ENCODE data around the gene CEP164.

CEP164 gene

DNA sequence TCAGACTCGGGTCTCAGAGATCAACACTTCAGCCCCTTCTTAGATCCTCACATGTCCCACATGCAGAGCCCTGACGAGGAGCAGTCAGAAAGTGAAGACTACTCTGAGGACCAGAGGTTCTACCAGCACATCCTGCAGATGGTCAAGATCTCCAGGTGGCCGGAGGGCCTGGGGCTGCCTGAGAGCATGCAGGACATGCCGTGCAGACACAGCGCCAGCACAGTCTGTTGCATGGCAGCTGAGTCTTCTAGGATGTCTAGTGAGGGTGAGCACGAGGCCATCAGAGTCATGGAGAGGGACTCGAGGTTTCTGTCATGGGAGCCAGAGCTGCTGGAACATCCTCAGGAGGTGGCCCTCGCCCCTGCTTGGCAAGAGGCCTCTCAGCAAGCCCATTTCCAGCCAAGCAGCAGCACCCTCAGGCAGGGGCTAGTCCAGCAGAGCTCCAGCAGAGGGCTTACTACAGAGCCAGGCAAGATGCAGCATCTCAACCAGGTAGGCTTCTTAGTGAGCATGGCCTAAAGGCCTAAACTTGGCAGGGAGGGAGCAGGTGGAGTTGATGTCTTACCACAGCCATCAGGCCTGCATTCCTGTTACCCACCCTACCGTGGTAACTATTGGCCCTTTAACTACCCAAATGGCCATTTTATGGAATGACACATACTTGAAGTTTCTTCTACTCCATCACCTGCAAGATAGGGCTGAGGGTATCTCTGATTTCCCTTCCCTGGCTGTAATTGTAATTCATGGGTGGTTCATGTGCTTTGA lies 28.7 kb downstream of the CEP164 start:
- FAIRE-seq (no peak), DNase-seq (ENCODE audit: low spot score) (no peak)

- no peak for FAIRE-seq
- DNase-seq (ENCODE audit: low spot score) = no peak
Measured at GRCh38 chr11:117361432-117361831, 33.8 kb downstream of the CEP164 start.

- FAIRE-seq (no peak), DNase-seq (ENCODE audit: low spot score) (no peak)
Measured at GRCh38 chr11:117366248-117366647, 38.6 kb downstream of the CEP164 start.

DNA sequence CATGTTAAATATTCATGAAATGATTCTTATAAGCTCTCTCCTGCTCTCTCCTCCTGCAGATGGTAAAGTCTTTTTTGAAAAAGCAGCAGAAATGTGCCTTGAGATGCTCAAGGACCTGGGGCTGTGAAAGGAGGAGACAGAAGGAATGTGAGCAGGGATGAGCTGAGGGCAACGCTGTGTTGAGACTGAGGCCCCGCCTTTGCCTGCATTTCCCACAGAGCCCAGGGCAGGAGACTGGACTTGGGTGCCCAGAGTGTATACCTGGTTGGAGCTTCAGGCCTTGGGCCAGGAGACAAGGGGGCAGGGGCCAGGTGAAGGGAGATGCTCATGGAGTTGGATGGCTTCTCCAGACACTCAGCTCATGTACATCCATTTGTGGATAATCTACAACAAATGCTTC lies 39.2 kb downstream of the CEP164 start:
- DNase-seq (ENCODE audit: low spot score) (no peak), FAIRE-seq (no peak)

DNA sequence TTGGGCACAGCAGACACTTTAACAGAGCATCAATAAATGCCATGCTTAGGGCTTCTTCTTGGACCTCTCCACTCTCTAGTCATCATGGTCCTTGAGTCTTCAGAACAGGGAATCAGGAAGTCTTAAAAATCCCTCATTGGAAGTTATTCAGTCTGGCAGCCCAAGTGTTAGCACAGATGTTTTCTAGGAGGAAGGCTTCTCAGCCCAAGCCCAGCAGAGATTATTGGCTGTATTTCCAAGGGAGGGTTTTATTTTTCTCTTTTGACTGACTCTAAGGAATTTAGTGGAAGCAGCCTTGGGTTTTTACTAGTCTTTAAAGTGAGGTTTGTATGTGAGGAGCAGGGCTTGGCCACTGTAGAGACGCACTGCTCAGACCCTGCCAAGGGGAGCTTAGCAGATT lies 41.9 kb downstream of the CEP164 start:
- FAIRE-seq (no peak), DNase-seq (ENCODE audit: low spot score) (no peak)

- DNase-seq (ENCODE audit: low spot score) = no peak
- FAIRE-seq = no peak
Measured at GRCh38 chr11:117371453-117371852, 43.8 kb downstream of the CEP164 start.

GRCh38 chr11:117374316-117375055 lies 46.8 kb downstream of the CEP164 start:
- no peak for DNase-seq (ENCODE audit: low spot score)
- FAIRE-seq = no peak

- DNase-seq (ENCODE audit: low spot score) = no peak
- no peak for FAIRE-seq
Measured at GRCh38 chr11:117375960-117376359, 48.3 kb downstream of the CEP164 start.

GRCh38 chr11:117376517-117376916 lies 48.9 kb downstream of the CEP164 start:
- no peak for DNase-seq (ENCODE audit: low spot score)
- no peak for FAIRE-seq

DNA sequence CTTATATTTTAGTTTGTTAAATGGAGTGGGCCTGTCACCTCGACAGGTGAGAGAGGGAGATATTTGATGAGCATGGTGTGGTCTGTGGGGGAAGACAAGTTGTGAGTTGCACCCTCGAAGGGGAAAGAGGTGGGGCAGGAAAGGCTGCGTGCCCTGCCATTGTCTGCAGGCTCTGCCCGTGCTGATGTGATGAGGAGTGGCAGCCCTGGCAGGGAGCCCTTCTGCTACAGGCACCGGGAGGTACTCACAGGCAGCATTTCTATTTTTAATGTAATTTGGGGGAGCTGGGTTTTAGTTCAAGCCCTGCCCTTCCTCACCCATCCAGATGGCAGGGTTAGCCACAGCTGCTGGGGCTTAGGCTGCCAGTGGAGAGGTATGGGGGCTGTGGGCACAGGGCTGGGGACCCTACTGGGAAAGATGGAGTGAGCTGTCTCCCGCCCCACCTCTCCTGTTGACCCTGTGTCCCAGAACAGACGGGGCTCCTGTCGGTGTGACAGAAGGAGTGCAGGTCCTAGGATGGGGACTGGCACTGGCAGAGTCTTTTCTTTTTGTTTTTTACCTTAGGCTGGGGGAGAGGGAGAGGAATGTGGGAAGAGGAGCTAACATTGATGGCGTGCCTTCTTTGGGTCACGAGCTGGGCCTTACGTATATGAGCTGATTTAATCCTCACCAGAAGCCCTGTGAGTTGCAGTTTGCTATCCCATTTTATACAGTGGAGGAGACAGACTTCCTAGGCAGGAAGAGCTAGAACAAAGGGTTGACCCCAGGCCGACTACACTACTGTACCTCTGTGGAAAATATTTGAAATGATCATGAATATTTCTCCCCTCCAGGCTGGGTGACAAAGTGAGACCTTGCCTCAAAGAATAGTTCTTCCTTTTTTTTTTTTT lies 51.6 kb downstream of the CEP164 start:
- no peak for FAIRE-seq
- no peak for DNase-seq (ENCODE audit: low spot score)

GRCh38 chr11:117380676-117381075 lies 53.0 kb downstream of the CEP164 start:
- FAIRE-seq = no peak
- DNase-seq (ENCODE audit: low spot score) = no peak

DNA sequence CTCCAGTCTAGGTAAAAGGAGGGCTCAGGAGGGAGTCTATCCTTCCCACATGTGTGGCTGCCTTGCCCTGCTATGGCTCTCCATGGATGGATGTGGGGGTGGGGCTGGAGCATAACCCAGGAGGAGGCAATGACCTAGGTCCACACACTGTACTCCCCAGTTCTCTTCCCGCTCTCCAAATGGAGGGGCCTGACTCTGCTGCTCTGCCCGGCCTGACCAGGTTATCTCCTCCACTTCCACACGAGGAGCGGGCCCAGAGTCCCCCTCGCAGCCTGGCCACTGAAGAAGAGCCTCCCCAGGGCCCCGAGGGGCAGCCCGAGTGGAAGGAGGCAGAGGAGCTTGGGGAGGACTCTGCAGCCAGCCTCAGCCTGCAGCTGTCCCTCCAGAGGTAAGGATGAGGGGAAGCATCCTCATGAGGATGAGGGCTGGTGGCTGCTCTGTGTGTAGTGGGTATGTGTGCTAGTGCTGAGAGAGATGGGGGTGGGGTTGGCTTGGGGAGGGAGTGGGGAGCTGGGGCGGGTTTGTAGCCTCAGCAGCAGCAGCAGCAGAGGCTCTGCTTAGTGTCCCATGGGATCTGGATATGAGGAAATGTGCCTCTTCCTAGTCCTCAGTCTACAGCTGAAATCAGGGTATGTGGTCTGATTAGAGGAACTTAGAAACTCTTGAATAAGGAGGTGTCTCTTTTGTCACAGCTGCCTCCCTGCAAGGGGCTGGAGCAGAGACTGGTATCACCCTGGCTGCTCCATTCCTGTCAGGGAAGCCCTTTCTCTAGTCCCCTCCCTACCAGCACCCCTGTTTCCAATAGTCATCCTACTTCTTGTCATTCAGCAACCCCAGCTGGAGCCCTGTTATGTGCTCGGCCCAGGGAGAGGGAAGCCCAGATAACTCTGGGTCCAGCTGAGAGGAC lies 54.1 kb downstream of the CEP164 start:
- FAIRE-seq (no peak), DNase-seq (ENCODE audit: low spot score) (no peak)

- FAIRE-seq (no peak), DNase-seq (ENCODE audit: low spot score) (no peak)
Measured at GRCh38 chr11:117382746-117383145, 55.1 kb downstream of the CEP164 start.

- DNase-seq (ENCODE audit: low spot score) = peak; percentile 19
- FAIRE-seq = no peak
Measured at GRCh38 chr11:117384045-117384444, 56.4 kb downstream of the CEP164 start.

DNA sequence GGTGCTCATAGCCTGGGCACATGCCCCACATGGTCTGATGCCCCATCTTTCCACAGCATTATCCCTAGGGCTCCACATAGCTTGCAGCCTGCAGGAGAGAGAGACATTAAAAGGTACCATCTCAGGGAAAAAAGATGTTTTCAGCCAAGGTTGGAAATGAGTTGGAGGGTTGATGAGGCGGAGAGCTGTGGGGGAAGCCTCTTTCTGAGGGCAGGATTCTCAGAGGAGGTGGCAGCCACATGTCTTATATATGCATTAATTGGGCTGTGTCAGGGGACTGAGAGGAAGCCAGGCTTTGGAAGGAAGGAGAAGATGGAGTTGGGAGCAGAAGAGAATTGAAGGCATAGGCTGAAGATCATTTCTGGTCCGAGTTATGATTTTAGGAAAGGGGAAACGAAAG lies 57.8 kb downstream of the CEP164 start:
- DNase-seq (ENCODE audit: low spot score) (no peak), FAIRE-seq (no peak)

DNA sequence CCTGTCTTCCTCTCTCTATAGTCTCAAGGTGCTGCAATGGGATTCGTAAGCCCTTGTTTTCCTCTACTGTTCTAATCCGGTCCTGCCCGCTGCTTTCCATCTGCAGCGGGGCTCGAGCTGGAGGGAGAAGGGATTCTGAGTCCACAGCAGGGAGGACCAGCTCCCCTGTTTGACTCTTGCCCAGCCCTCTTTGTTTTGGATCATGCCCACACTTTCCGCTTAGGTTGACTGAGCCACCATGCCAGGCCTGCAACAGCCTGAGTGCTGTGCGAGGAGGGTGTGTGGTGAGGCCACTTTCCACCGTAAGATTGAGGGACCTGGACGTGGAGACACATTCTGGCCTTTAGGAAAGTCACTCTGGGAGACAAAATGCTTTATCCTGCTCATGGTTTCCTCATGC lies 58.3 kb downstream of the CEP164 start:
- DNase-seq (ENCODE audit: low spot score) (no peak), FAIRE-seq (no peak)

GRCh38 chr11:117387992-117388755 lies 60.5 kb downstream of the CEP164 start:
- no peak for FAIRE-seq
- DNase-seq (ENCODE audit: low spot score) = no peak

GRCh38 chr11:117390743-117391142 lies 63.1 kb downstream of the CEP164 start:
- no peak for DNase-seq (ENCODE audit: low spot score)
- no peak for FAIRE-seq

- no peak for DNase-seq (ENCODE audit: low spot score)
- FAIRE-seq = no peak
Measured at GRCh38 chr11:117391181-117391580, 63.5 kb downstream of the CEP164 start.
